Kidney (tissue), 14 donors: ENCODE measurements around the gene BOK. TPM values are rescaled to one million over a fixed set of nuclear protein-coding genes. Genes with fewer than 3 reads are reported as not detected.

Experiments used
- DNase-seq, 5 donors: peaks; one replicate each; pipeline ENCODE4 v3.0.0-alpha.2; 2013 to 2020
- FAIRE-seq: peaks from 2 replicates; lab custom pipeline; 2012; peaks lifted over from hg19 to GRCh38; lab: Jason Lieb, UNC
- H3K27ac ChIP-seq, 2 donors: one replicate each; pipeline ENCODE4 v1.7.0; 2013; ENCODE audit warnings: low read depth in 2 of 2, low read length in 2 of 2, inconsistent platforms in 1 of 2
- H3K27me3 ChIP-seq: one replicate; pipeline ENCODE4 v1.7.1; 2013; ENCODE audit warnings: low read length, inconsistent platforms; ENCODE audit not compliant: control insufficient read depth, insufficient read depth
- H3K36me3 ChIP-seq, 3 donors: one replicate each; pipeline versions ENCODE4 v1.7.0 to v1.7.1; 2013; ENCODE audit warnings: low read length in 3 of 3, control low read depth in 1 of 3, inconsistent platforms in 1 of 3; ENCODE audit not compliant: insufficient read depth in 3 of 3, control insufficient read depth in 2 of 3
- H3K4me1 ChIP-seq, 3 donors: one replicate each; pipeline versions ENCODE4 v1.7.0 to v1.7.1; 2013; ENCODE audit warnings: low read length in 3 of 3, inconsistent platforms in 1 of 3, low read depth in 1 of 3; ENCODE audit not compliant: control insufficient read depth in 2 of 3, insufficient read depth in 2 of 3
- H3K4me3 ChIP-seq, 3 donors: one replicate each; pipeline versions ENCODE4 v1.7.0 to v1.8.1; 2013; ENCODE audit warnings: low read length in 3 of 3, control low read depth in 1 of 3, inconsistent platforms in 1 of 3
- H3K9ac ChIP-seq, 3 donors: one replicate each; pipeline versions ENCODE4 v1.7.0 to v1.7.1; 2013; ENCODE audit warnings: low read length in 3 of 3, control low read depth in 1 of 3, inconsistent platforms in 1 of 3
- H3K9me3 ChIP-seq, 3 donors: one replicate each; pipeline versions ENCODE4 v1.7.0 to v1.7.1; 2013; ENCODE audit warnings: low read length in 3 of 3, control low read depth in 1 of 3, inconsistent platforms in 1 of 3; ENCODE audit not compliant: control insufficient read depth in 2 of 3, insufficient read depth in 1 of 3
- CTCF ChIP-seq: IDR thresholded peaks from 3 replicates; pipeline ENCODE4 v1.5.1; 2012; ENCODE audit warnings: mild to moderate bottlenecking, moderate library complexity, borderline replicate concordance; ENCODE audit not compliant: insufficient read depth; ENCODE audit errors: extremely low read depth
- intact Hi-C: fragments of 100-400 bp; cut with DNase I; formaldehyde crosslinking; loops from one replicate; pipeline ENCODE4 v1.11.1; 2022
- polyA plus RNA-seq: library from polyadenylated mRNA; stranded (reverse); fragments of 350-450 nt; fragmentation: Illumina TruSeq; extraction: RNeasy Lipid Tissue Mini Kit (QIAGEN cat#74804); gene quantifications from one replicate; pipeline ENCODE4 v1.2.3, GENCODE V29; 2014; ENCODE audit warnings: low read depth, low replicate concordance; ENCODE audit not compliant: insufficient read depth
- total RNA-seq: library from RNA; stranded (reverse); fragmentation: NEBNext Ultra II Directional; extraction: Animal tissue kit (Norgen Biotek cat#: 25700); gene quantifications from one replicate; pipeline ENCODE4 v1.2.1, GENCODE V29; 2021
- donor health status: control.
- donor health status: control.
- donor health status: control.
- donor health status: control.
- donor health status: control.
- donor health status: DM: yes; HTN: yes; CAD: no.
- donor health status: Normal renal cell carcinoma (clear cell type).

BOK gene
- total and polyA plus RNA-seq, 2 donors from 2014 or later: 22.9 to 28.8 TPM

GRCh38 chr2:241563031-241563507, 4.5 kb downstream of the BOK start:
- FAIRE-seq: no peak
- no peak overlapping the region for H3K27ac ChIP-seq

GRCh38 chr2:241563571-241563980, 5.0 kb downstream of the BOK start:
- H3K27me3 ChIP-seq: no peaks in the 10 kb centered on the region
- FAIRE-seq: no peak
- H3K4me3 ChIP-seq: no peak overlapping the region
- no peak overlapping the region for H3K9ac ChIP-seq
- H3K36me3 ChIP-seq: peaks cover 0 to 2% (median 0%) of the 10 kb centered on the region in 3 donors
- intact Hi-C loops: no loop called here
- no peak overlapping the region for H3K27ac ChIP-seq
- H3K4me1 ChIP-seq: peaks cover 0 to 16% (median 5%) of the 10 kb centered on the region in 3 donors
- no peak for TF ChIP-seq CTCF
- peak in 1 of 5 donors; percentile 81 for DNase-seq
- H3K9me3 ChIP-seq: no peaks in the 10 kb centered on the region

More at GRCh38 chr2:241563031-241563507, 4.5 kb downstream of the BOK start:
- no peaks in the 10 kb centered on the region for H3K9me3 ChIP-seq
- no peak overlapping the region for H3K4me3 ChIP-seq
- intact Hi-C loops: no loop called here
- DNase-seq: peak in 1 of 5 donors; percentile 68
- TF ChIP-seq CTCF: no peak
- H3K36me3 ChIP-seq: peaks cover 0 to 2% (median 0%) of the 10 kb centered on the region in 3 donors
- H3K27me3 ChIP-seq: no peaks in the 10 kb centered on the region
- H3K9ac ChIP-seq: no peak overlapping the region
- peaks cover 0 to 16% (median 5%) of the 10 kb centered on the region in 3 donors for H3K4me1 ChIP-seq

- no peak overlapping the region for H3K4me3 ChIP-seq
- H3K9me3 ChIP-seq: no peaks in the 10 kb centered on the region
- H3K27ac ChIP-seq: no peak overlapping the region
- H3K4me1 ChIP-seq: peaks cover 0 to 16% (median 5%) of the 10 kb centered on the region in 3 donors
- peaks cover 0 to 2% (median 0%) of the 10 kb centered on the region in 3 donors for H3K36me3 ChIP-seq
- intact Hi-C loops: no loop called here
- no peaks in the 10 kb centered on the region for H3K27me3 ChIP-seq
- TF ChIP-seq CTCF: no peak
- DNase-seq (peak in 3 of 5 donors; percentile 52 to 85 (median 75)), FAIRE-seq (no peak)
- H3K9ac ChIP-seq: no peak overlapping the region
Measured at GRCh38 chr2:241563981-241564595, 5.5 kb downstream of the BOK start.
